GM15510 (cell line): ENCODE measurements around the gene GLCCI1.

ENCODE experiments used
- POLR2A ChIP-seq: IDR thresholded peaks from 3 replicates; pipeline ENCODE4 v1.6.1; 2011; ENCODE audit warnings: borderline replicate concordance; ENCODE audit not compliant: insufficient read length; ENCODE audit errors: extremely low read depth

Gene GLCCI1

DNA sequence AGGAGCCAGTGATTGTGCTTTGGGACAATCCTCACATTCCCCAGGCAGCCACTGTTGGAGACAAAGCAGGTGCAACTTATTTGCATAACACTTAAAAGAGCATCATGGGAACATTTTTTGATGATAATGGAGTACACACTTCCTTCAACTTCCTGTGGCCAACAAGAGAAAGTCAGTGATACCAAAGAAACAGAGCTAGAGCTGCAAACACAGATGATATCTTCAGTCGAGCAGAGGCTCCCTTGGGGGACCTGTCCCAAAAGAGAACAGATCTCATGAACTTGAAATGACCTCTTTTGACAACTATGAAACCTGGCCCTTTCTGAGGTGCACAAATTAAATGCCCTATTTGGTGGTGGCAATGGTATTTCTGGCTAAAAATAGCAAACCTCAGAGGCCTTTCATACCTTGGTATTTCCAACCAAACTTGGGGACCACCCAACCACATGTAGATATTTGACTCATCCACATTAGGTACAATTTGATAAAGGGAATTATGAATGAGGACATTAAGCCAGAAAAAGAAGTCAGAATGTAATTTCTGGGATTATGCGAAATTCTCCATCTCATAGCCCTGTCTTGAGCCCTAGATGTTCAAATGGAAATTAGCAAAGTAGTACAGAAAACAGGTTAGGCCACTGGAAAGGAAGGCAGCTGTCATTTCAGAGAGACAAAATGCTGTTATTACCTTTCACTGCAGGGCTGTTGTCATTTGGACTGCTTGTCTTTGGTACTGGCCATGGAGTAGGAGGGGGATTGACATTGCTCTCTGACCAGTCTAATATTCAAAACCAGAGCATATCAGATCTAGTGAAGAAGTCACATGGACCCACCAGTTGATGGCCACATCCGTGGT, 147.2 kb downstream of the GLCCI1 start:
- TF ChIP-seq POLR2A: no peak

DNA sequence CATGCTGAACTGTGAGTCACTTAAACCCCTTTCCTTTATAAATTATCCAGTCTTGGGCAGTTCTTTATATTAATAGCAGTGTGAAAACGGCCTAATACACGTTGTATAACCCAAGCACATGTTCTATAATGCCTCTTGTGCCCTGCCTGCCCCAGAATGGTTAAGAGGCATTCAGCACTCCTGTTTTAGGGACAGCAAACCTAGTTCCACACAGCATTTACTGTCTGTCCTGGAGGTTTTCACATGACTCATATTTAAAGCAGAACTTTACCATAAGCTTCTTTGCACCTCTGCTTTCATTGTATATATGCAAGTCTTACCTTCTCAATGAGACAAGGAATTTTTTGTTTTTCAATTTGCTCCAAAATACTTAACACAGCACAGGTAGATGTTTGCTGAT, 148.6 kb downstream of the GLCCI1 start:
- TF ChIP-seq POLR2A: no peak

DNA sequence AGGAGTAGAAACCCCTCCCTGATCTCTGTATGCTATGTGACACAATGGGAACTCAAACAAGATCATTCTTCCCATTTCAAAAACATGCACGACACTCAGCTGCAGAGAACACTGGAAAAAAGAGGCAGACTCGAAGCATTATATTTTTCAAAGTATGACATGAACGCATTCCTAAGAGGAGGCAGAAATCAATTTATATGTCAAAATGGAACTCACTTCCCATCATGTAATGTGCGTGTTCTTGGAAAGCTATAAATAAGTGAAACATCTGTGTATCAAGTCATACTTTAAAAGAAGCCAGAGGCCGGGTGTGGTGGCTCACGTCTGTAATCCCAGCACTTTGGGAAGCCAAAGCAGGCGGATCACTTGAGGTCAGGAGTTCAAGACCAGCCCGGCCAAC, 150.7 kb downstream of the GLCCI1 start:
- no peak for TF ChIP-seq POLR2A

DNA sequence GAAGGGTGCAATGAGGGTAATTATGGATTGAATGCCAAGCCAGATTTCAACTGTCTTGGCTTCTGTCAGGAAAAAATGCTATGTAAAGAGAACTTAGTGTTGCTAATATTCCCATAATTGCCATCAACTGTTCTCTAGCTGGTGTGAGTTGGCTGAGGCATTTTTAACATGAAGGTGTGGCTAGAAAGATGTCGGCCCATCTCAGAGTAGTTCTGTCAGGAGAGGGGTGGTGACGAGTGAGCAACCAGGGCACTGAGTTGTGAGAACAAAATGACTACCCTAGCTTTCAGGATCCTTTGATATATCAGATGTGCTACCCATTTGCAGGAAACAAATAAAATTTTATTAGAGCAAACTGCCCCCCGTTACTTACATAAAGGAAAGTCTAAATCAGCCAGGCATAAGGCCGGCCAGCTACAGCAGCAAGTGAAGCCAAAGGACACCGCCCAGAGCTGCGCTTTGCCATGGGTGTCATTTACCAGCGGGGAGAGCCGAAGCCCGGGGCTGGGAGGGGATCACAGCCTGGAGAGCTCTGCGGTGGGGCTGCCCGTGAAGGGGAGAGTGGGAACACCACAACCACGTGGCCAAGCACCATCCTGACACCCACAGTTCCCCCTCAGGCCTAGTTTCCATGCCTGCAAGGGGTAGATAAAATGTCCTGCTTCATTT, 151.9 kb downstream of the GLCCI1 start:
- TF ChIP-seq POLR2A: no peak

DNA sequence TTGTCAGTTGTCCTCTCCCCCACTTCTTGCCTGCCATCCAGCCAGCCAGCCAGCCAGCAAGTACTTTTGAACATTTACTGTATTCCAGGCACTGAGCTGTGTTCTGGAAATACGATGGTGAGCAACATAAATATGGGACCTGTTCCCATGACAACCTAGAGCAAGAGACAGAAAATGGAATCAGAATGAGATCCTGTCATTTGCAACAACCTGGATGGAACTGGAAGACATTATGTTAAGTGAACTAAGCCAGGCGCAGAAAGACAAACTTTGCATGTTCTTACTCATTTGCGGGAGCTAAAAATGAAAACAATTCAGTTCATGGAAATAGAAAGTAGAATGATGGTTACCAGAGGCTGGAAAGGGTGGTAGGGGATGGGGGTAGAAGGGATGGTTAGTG, 152.6 kb downstream of the GLCCI1 start:
- no peak for TF ChIP-seq POLR2A

DNA sequence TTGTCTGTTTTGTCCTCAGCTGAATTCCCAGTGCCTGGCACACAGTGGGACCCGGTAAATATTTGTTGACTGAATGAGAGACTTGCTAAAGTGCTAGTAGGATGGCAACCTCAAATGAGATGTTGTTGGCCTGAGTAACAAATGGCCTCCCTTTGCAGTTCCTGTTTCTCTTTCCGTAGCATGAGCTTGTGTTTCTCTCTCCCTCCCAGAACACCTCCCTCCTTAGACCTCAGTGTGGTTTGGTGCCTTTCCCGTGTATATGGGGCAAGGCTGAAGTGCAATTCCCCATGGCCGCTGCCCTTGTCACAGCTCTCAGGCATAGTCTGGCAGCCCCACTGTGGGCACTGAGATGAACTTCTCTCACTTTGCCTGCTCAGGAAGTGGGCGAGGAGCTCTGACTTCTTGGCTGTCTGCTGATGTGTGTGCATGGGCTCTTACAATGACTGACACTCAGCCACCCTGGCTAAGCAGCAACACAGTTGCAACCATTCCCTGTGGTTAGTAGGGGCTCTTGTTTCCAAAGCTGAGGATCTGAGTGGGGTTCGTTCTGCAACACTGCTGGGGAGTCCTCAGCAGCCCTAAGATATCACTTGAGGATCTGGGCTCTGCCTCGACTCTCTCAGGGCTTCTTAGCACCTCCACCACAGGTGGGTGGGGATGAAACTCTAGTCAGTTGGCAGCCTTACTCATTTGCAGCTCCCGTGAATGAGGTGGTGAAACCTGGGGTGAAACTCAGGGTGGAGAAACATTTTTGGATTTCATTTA, 157.3 kb downstream of the GLCCI1 start:
- peak; percentile 16 for TF ChIP-seq POLR2A

DNA sequence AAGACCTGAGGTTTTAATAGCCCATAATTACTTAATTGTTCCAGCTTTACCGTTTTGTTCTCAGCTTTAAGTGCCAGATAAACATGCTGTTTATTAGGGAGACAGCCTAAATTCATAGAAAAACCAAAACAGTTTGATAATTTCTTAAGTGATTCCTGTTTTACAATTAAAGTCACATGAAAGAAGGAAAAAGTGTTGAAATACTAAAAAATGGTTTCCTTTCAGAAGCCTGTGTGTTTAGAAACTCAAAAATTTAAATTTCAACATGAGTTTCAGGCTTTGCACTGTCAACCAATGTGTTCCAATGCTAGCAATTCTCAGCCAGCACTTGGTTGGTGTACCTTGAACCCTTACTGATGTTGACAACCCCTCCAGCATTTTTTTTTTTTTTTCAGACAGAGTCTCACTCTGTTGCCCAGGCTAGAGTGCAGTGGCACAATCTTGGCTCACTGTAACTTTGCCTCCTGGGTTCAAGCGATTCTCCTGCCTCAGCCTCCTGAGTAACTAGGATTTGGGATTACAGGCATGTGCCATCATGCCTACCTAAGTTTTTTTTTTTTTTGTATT, 158.1 kb downstream of the GLCCI1 start:
- no peak for TF ChIP-seq POLR2A

DNA sequence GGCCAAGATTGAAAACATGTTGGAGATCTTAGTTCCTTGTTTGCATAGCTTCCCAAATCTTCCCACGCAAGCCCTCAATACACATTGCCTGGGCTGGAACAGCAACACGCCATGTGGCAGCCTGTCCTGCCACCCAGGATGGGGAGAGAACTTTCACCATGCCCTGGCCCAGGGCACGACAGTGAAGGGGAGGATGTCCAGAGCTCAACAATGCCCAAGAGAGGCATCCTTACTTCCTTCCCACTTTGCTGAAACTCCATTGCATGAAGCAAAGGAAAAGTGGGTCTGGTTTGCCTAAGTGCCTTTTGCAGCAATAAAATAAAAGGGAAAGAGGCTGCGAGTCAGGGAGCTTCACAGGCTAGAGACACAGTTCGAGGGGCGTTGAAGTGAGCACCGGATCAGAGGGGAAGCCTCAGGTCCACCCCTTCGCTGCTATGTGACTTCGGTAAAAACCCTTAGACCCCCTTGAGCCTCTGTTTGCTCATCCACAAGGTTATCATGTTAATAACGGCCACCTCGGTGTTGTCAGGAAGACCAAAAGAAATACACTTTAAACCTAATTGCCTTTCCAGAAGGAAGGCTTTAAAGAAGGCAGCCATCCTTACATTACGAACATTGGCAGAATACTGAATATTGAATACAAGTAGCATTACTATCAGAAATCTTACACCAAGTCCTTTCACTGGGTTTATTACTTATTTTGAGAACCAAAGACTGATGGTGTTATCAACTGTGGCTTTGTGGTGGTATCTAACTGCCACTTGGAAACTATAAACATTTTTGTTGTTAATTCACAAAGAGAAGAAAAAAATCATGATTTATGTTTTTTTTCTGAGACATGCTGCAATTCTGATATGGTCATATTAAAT, 160.1 kb downstream of the GLCCI1 start:
- TF ChIP-seq POLR2A: no peak

DNA sequence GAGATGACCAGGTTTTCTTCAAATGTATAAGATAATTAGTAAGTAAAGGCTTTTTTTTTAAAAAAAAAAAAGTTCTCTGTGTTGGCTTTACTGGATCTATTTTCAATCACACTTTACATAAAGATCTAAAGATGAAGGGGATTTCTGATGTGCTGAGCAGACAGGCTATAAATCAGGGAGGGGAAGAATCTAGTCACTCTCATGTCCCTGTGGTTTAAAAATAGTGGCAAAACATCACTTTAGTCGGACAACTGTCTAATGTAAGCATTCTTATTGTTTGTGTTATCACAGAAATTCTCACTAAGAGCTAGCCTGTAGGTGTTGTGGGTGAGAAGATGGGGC, 160.7 kb downstream of the GLCCI1 start:
- no peak for TF ChIP-seq POLR2A

DNA sequence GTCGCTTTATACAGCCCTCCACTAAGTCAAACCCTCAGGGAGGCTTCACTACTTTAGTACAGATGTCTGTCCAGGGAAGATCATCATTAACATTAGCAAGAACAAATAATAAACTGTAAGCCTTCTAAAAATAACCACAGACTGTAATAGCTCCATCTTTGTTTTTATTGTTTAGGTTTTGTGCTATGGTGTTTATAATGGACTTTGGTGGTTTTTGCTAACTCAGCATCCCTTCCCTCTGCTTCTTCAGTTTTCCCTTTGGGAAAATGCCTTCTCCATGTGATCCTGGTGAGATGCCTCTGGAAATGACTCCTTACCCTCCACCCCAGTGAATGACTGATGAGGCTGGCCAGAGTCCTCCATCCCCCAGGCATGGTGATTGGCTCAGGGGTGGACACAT, 162.1 kb downstream of the GLCCI1 start:
- no peak for TF ChIP-seq POLR2A

DNA sequence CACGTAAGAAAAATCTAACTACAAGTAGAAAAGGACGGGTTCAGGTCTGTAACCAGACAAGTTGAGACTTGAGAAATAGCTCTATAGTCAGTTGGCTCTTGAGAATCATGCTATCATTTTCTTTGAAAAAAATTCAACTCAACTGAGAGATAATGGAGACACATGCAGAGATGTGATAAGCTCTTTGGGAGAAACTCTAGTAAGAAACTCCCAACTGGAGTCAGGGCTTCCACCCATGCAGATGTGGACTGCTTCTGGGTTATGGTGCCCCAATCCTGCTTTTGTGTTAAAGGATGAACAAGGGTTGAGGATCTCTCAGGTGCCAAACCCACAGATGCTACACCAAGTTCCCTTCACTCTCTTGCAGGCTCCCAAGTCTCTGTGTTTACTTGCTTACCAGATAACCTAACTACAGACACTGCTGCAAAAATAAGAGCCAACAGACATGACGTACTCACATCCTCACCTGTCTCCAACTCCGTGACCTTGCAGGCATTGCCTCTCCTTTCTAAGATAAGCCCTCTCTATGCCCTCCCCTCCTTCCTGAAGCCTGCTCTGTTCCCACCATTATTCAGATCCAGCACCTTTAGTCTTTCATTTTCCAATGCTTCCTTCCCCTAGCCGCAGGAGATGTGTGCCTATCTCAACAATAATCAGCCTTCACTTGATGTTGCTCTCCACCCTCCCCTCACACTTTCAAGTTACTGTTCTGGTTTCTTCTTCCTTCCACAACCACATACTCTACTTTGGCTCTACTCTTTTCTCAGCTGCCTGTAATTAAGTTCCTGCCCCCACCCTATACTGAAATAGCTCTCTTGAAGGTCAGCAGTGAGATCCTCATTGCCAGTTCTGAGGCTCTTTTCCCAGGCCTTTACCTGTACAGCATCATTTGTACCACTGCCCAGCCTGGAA, 163.4 kb downstream of the GLCCI1 start:
- TF ChIP-seq POLR2A: peak; percentile 14

DNA sequence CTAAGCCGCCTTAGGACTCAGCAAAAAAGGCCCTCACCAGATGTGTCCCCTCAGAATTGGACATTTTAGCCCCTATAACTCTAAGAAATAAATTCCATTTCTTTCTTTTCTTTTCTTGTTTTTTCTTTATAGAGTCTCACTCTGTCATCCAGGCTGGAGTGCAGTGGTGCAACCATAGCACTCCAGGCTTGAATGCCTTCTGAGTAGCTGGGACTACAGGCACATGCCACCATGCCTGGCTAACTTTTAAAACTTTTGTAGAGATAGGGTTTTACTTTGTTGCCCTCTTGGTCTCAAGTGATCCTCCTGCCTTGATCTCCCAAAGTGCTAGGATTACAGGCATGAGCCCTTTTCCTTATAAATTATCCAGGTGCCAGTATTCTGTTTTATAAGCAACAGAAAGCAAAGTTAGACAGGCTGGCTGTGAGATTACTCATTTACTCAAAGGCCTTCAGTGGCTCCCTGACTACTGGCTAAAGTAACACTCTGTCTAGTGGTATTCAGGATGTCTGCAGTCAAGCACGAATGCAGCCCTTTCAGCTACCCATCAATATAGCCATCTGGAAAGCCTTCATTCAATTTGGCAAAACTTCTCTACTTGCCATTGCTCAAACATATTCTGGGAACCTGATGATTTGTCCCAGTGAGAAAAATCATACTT, 164.7 kb downstream of the GLCCI1 start:
- no peak for TF ChIP-seq POLR2A
